T-helper 1 cell treated with Interleukin-12 subunit alpha and Interleukin-12 subunit beta and Interleukin-4 antibody, amounts not matched to agents 30 ng/mL and 1 ng/mL, for 36 hours (primary cell): ENCODE measurements around the gene LOXL3. TPM values are rescaled to one million over a fixed set of nuclear protein-coding genes. Genes with fewer than 3 reads are reported as not detected.

Experiments used
- intact Hi-C: fragments of 100-400 bp; cut with micrococcal nuclease; formaldehyde crosslinking; loops from one replicate; pipeline ENCODE4 v1.15.1; 2024
- total RNA-seq: library from RNA; stranded (reverse); gene quantifications from 2 replicates; pipeline ENCODE4 v1.2.3, GENCODE V29; 2022

LOXL3 gene
- total RNA-seq, 1 donor from 2014 or later: 0.78 TPM

- intact Hi-C loops: loop anchor here (1.0 kb wide), 1 partner anchor 1145 kb away; the partner anchor contains the start of gene ALMS1
Observed at GRCh38 chr2:74530239-74531187, 23.2 kb downstream of the LOXL3 start.

GRCh38 chr2:74529357-74530238 lies 24.1 kb downstream of the LOXL3 start, which contains the start of the genes AUP1 and HTRA2:
Gene AUP1, minus strand, starts transcription at chr2:74529706. Its CDS starts 77 bp downstream, at chr2:74529629.
Gene HTRA2, plus strand, starts transcription at chr2:74529933. Its CDS starts 74 bp downstream, at chr2:74530007.
- intact Hi-C loops: loop anchor here (1.0 to 2.0 kb wide), 17 partner anchors 13 to 1295 kb away; partner anchors contain the start of genes ALMS1, C2orf81, CCDC142 and CCT7

- intact Hi-C loops: loop anchor here (1.0 to 2.0 kb wide), 16 partner anchors 12 to 1294 kb away; partner anchors contain the start of genes C2orf81, CCDC142, CCT7 and DGUOK
Observed at GRCh38 chr2:74528600-74529356, 25.0 kb downstream of the LOXL3 start.

GRCh38 chr2:74527741-74528140 lies 26.0 kb downstream of the LOXL3 start:
- intact Hi-C loops: loop anchor here (2.0 kb wide), 1 partner anchor 45 kb away; the partner anchor contains the start of genes CCDC142 and TTC31

GRCh38 chr2:74526649-74527230 lies 27.0 kb downstream of the LOXL3 start:
- intact Hi-C loops: loop anchor here (1.0 kb wide), 1 partner anchor 321 kb away; no protein-coding TSS in a partner anchor

GRCh38 chr2:74525717-74526648 lies 27.8 kb downstream of the LOXL3 start, which contains the start of gene DQX1:
Gene DQX1, minus strand, starts transcription at chr2:74526231. Its CDS starts 502 bp downstream, at chr2:74525729.
- intact Hi-C loops: loop anchor here (1.0 kb wide), 1 partner anchor 321 kb away; no protein-coding TSS in a partner anchor

GRCh38 chr2:74524955-74525716 lies 28.6 kb downstream of the LOXL3 start:
- intact Hi-C loops: no loop called here

- intact Hi-C loops: no loop called here
Observed at GRCh38 chr2:74524005-74524404, 29.7 kb downstream of the LOXL3 start.

GRCh38 chr2:74522516-74522915 lies 31.2 kb downstream of the LOXL3 start:
- intact Hi-C loops: no loop called here

- intact Hi-C loops: loop anchor here (1.0 kb wide), 3 partner anchors 9 to 17 kb away; partner anchors contain the start of genes AUP1, HTRA2, LBX2 and PCGF1
Observed at GRCh38 chr2:74516650-74517049, 37.1 kb downstream of the LOXL3 start.

- intact Hi-C loops: loop anchor here (1.0 kb wide), 3 partner anchors 9 to 17 kb away; partner anchors contain the start of genes AUP1, HTRA2, LBX2 and PCGF1
Observed at GRCh38 chr2:74515981-74516633, 37.6 kb downstream of the LOXL3 start.

GRCh38 chr2:74515271-74515980 lies 38.3 kb downstream of the LOXL3 start:
- intact Hi-C loops: no loop called here

GRCh38 chr2:74514368-74515270 lies 39.1 kb downstream of the LOXL3 start, which contains the start of gene TLX2:
Gene TLX2, plus strand, starts transcription at chr2:74514450. Its CDS starts 357 bp downstream, at chr2:74514807.
- intact Hi-C loops: loop anchor here (1.0 kb wide), 1 partner anchor 18 kb away; no protein-coding TSS in a partner anchor

GRCh38 chr2:74513605-74514367 lies 40.0 kb downstream of the LOXL3 start:
- intact Hi-C loops: loop anchor here (1.0 kb wide), 1 partner anchor 19 kb away; no protein-coding TSS in a partner anchor
